Naive thymus-derived CD8-positive, alpha-beta T cell (primary cell): ENCODE measurements around the gene CYB561D1. TPM values are rescaled to one million over a fixed set of nuclear protein-coding genes. Genes with fewer than 3 reads are reported as not detected.
"Not testable (repeated sequence)": the region's sequence is repeated elsewhere in the genome, so short reads cannot be mapped to it uniquely, and the experiment has no call there.

Source experiments
- ATAC-seq, 2 donors: fragments of 150-1000 bp; cut with Tn5 transposase in 1 of 2; sonication (Bioruptor Pico), chemical (Tn5 transposase) in 1 of 2; 1 replicate in 1 of 2; 2 replicates in 1 of 2; pipeline ENCODE4 v1.10.0; 2021; ENCODE audit warnings: mild to moderate bottlenecking in 2 of 2, moderate library complexity in 2 of 2
- POLR2A ChIA-PET: fragments of 350-600 bp; sonication (Branson Sonifier 250); formaldehyde crosslinking; loops from one replicate; lab custom pipeline; 2021; ENCODE audit warnings: antibody characterized with exemption; lab: Charles Lee
- DNase-seq, 10 donors: peaks; one replicate each; pipeline versions ENCODE4 v3.0.0 to v3.0.0-alpha.2; 2020 to 2022
- H3K27ac Mint-ChIP-seq, 10 donors: one replicate each; pipeline ENCODE4 v1.8.0; 2020 to 2022; ENCODE audit warnings: mild to moderate bottlenecking in 10 of 10, mixed read lengths in 10 of 10, moderate library complexity in 4 of 10, inconsistent platforms in 1 of 10
- H3K27me3 Mint-ChIP-seq, 5 donors: one replicate each; pipeline ENCODE4 v1.8.0; 2021 to 2022; ENCODE audit warnings: mixed read lengths in 5 of 5
- H3K36me3 Mint-ChIP-seq, 3 donors: one replicate each; pipeline ENCODE4 v1.8.0; 2020 to 2022; ENCODE audit warnings: mixed read lengths in 3 of 3, mild to moderate bottlenecking in 2 of 3, inconsistent platforms in 1 of 3
- H3K4me1 Mint-ChIP-seq, 4 donors: one replicate each; pipeline ENCODE4 v1.8.0; 2021 to 2022; ENCODE audit warnings: mixed read lengths in 4 of 4
- H3K4me3 Mint-ChIP-seq, 10 donors: one replicate each; pipeline ENCODE4 v1.8.0; 2020 to 2022; ENCODE audit warnings: mild to moderate bottlenecking in 10 of 10, mixed read lengths in 10 of 10, moderate library complexity in 6 of 10, inconsistent platforms in 1 of 10
- H3K9me3 Mint-ChIP-seq, 9 donors: one replicate each; pipeline ENCODE4 v1.8.0; 2020 to 2022; ENCODE audit warnings: mixed read lengths in 9 of 9, mild to moderate bottlenecking in 3 of 9, inconsistent platforms in 1 of 9, moderate library complexity in 1 of 9
- polyA plus RNA-seq, 3 donors: library from polyadenylated mRNA; unstranded; fragments of 300-500 nt; fragmentation: Illumina TruSeq; gene quantifications; one replicate each; pipeline ENCODE4 v1.2.3, GENCODE V29; 2021
- total RNA-seq, 8 experiments: library from RNA in 2 of 8; stranded (reverse) in 2 of 8; gene quantifications; one replicate each; pipeline ENCODE4 v1.2.3 and lab custom pipeline; 2021 to 2026

The CYB561D1 gene
- total and polyA plus RNA-seq, 5 experiments from 2014 or later = 12.4 to 33.6 (median 20.2) TPM

GRCh38 chr1:109470245-109470644 is 23.6 kb upstream of the CYB561D1 start:
- H3K4me3 Mint-ChIP-seq = no peak overlapping the region
- H3K27ac Mint-ChIP-seq = no peak overlapping the region
- peaks cover 21 to 69% (median 55%) of the 10 kb centered on the region in 5 donors for H3K27me3 Mint-ChIP-seq
- peaks cover 0 to 2% (median 0%) of the 10 kb centered on the region in 9 donors for H3K9me3 Mint-ChIP-seq
- DNase-seq = no peak
- POLR2A ChIA-PET = no interaction called here
- H3K4me1 Mint-ChIP-seq = peaks cover 5 to 24% (median 11%) of the 10 kb centered on the region in 4 donors
- no peak for ATAC-seq
- no peaks in the 10 kb centered on the region for H3K36me3 Mint-ChIP-seq

GRCh38 chr1:109472779-109473178 is 21.1 kb upstream of the CYB561D1 start:
- Mint-ChIP-seq H3K4me1 (peaks cover 0 to 13% (median 3%) of the 10 kb centered on the region in 4 donors), H3K36me3 (peaks cover 0 to 4% (median 0%) of the 10 kb centered on the region in 3 donors), H3K27me3 (peaks cover 14 to 76% (median 54%) of the 10 kb centered on the region in 5 donors), H3K9me3 (no peaks in the 10 kb centered on the region), H3K4me3 (no peak overlapping the region), H3K27ac (no peak overlapping the region)
- POLR2A ChIA-PET = interaction anchor here (0.7 to 1.5 kb wide), 2 partner anchors 10 to 11 kb away, joined by 5 to 6 read pairs; partner anchors contain the start of gene ATXN7L2
- DNase-seq (no peak), ATAC-seq (no peak)

GRCh38 chr1:109473284-109474057 is 20.4 kb upstream of the CYB561D1 start:
- ATAC-seq, H3K4me3 Mint-ChIP-seq, DNase-seq, H3K27ac Mint-ChIP-seq, H3K9me3 Mint-ChIP-seq, H3K36me3 Mint-ChIP-seq, H3K4me1 Mint-ChIP-seq: not testable (repeated sequence)
- peaks cover 7 to 76% (median 57%) of the 10 kb centered on the region in 5 donors for H3K27me3 Mint-ChIP-seq
- POLR2A ChIA-PET = interaction anchor here (1.5 kb wide), 1 partner anchor 10 kb away, joined by 6 read pairs; the partner anchor contains the start of gene ATXN7L2

GRCh38 chr1:109474697-109475096 is 19.2 kb upstream of the CYB561D1 start:
- Mint-ChIP-seq H3K4me1 (peaks cover 0 to 7% (median 2%) of the 10 kb centered on the region in 4 donors), H3K36me3 (peaks cover 0 to 4% (median 0%) of the 10 kb centered on the region in 3 donors), H3K4me3 (no peak overlapping the region), H3K27me3 (peaks cover 7 to 86% (median 61%) of the 10 kb centered on the region in 5 donors), H3K27ac (no peak overlapping the region), H3K9me3 (no peaks in the 10 kb centered on the region)
- POLR2A ChIA-PET = no interaction called here
- no peak for DNase-seq
- no peak for ATAC-seq

- peaks cover 7 to 83% (median 57%) of the 10 kb centered on the region in 5 donors for H3K27me3 Mint-ChIP-seq
- POLR2A ChIA-PET = no interaction called here
- no peaks in the 10 kb centered on the region for H3K9me3 Mint-ChIP-seq
- peaks cover 0 to 4% (median 0%) of the 10 kb centered on the region in 3 donors for H3K36me3 Mint-ChIP-seq
- H3K4me3 Mint-ChIP-seq = no peak overlapping the region
- H3K4me1 Mint-ChIP-seq = peaks cover 0 to 7% (median 2%) of the 10 kb centered on the region in 4 donors
- DNase-seq (no peak), ATAC-seq (no peak)
- no peak overlapping the region for H3K27ac Mint-ChIP-seq
These were observed 18.6 kb upstream of the CYB561D1 start for GRCh38 chr1:109475261-109475660.

GRCh38 chr1:109476825-109477224 is 17.1 kb upstream of the CYB561D1 start:
- no peak for DNase-seq
- H3K36me3 Mint-ChIP-seq = peaks cover 0 to 4% (median 0%) of the 10 kb centered on the region in 3 donors
- H3K4me1 Mint-ChIP-seq = peaks cover 0 to 7% (median 2%) of the 10 kb centered on the region in 4 donors
- H3K27ac Mint-ChIP-seq = no peak overlapping the region
- POLR2A ChIA-PET = no interaction called here
- H3K27me3 Mint-ChIP-seq = peaks cover 4 to 68% (median 46%) of the 10 kb centered on the region in 5 donors
- H3K4me3 Mint-ChIP-seq = no peak overlapping the region
- H3K9me3 Mint-ChIP-seq = no peaks in the 10 kb centered on the region
- no peak for ATAC-seq

- DNase-seq = no peak
- ATAC-seq = no peak
- H3K27ac Mint-ChIP-seq = no peak overlapping the region
These were observed 16.1 kb upstream of the CYB561D1 start for GRCh38 chr1:109477821-109478220.

GRCh38 chr1:109478806-109479205 is 15.1 kb upstream of the CYB561D1 start:
- Mint-ChIP-seq H3K27me3 (peaks cover 4 to 53% (median 35%) of the 10 kb centered on the region in 5 donors), H3K27ac (no peak overlapping the region), H3K4me1 (peaks cover 8 to 23% (median 16%) of the 10 kb centered on the region in 4 donors), H3K4me3 (no peak overlapping the region), H3K36me3 (peaks cover 0 to 4% (median 0%) of the 10 kb centered on the region in 3 donors), H3K9me3 (no peaks in the 10 kb centered on the region)
- DNase-seq (peak in 5 of 10 donors; percentile 29 to 51 (median 39)), ATAC-seq (no peak)
- POLR2A ChIA-PET = interaction anchor here (1.2 kb wide), 1 partner anchor 70 kb away, joined by 4 read pairs; the partner anchor contains the start of gene GNAI3

More at GRCh38 chr1:109477821-109478220, 16.1 kb upstream of the CYB561D1 start:
- Mint-ChIP-seq H3K4me3 (no peak overlapping the region), H3K9me3 (no peaks in the 10 kb centered on the region), H3K4me1 (peaks cover 3 to 15% (median 9%) of the 10 kb centered on the region in 4 donors), H3K36me3 (peaks cover 0 to 4% (median 0%) of the 10 kb centered on the region in 3 donors), H3K27me3 (peaks cover 4 to 63% (median 40%) of the 10 kb centered on the region in 5 donors)
- POLR2A ChIA-PET = no interaction called here

- Mint-ChIP-seq H3K4me3 (no peak overlapping the region), H3K4me1 (peaks cover 11 to 26% (median 19%) of the 10 kb centered on the region in 4 donors), H3K36me3 (peaks cover 0 to 4% (median 0%) of the 10 kb centered on the region in 3 donors), H3K27ac (peak overlapping the region in 1 of 10 donors; percentile 53), H3K27me3 (peaks cover 4 to 51% (median 35%) of the 10 kb centered on the region in 5 donors), H3K9me3 (no peaks in the 10 kb centered on the region)
- DNase-seq = no peak
- POLR2A ChIA-PET = interaction anchor here (1.2 kb wide), 1 partner anchor 70 kb away, joined by 4 read pairs; the partner anchor contains the start of gene GNAI3
- no peak for ATAC-seq
These were observed 14.6 kb upstream of the CYB561D1 start for GRCh38 chr1:109479311-109479710.

GRCh38 chr1:109479901-109480300 is 14.0 kb upstream of the CYB561D1 start:
- DNase-seq (no peak), ATAC-seq (no peak)
- H3K4me3 Mint-ChIP-seq = no peak overlapping the region
- peaks cover 16 to 32% (median 25%) of the 10 kb centered on the region in 4 donors for H3K4me1 Mint-ChIP-seq
- POLR2A ChIA-PET = no interaction called here
- peaks cover 0 to 4% (median 0%) of the 10 kb centered on the region in 3 donors for H3K36me3 Mint-ChIP-seq
- H3K9me3 Mint-ChIP-seq = no peaks in the 10 kb centered on the region
- H3K27me3 Mint-ChIP-seq = peaks cover 2 to 49% (median 31%) of the 10 kb centered on the region in 5 donors
- peak overlapping the region in 1 of 10 donors; percentile 39 for H3K27ac Mint-ChIP-seq

GRCh38 chr1:109481646-109482045 is 12.2 kb upstream of the CYB561D1 start:
- Mint-ChIP-seq H3K4me1 (peaks cover 22 to 46% (median 35%) of the 10 kb centered on the region in 4 donors), H3K4me3 (peak overlapping the region in 1 of 10 donors; percentile 7)
- no peak for DNase-seq

GRCh38 chr1:109482242-109482641 is 11.7 kb upstream of the CYB561D1 start:
- Mint-ChIP-seq H3K4me1 (peaks cover 22 to 47% (median 35%) of the 10 kb centered on the region in 4 donors), H3K4me3 (peak overlapping the region in 9 of 10 donors; percentile 27 to 98 (median 90)), H3K36me3 (peaks cover 0 to 5% (median 0%) of the 10 kb centered on the region in 3 donors), H3K9me3 (no peaks in the 10 kb centered on the region), H3K27ac (peak overlapping the region in 7 of 10 donors; percentile 9 to 92 (median 40)), H3K27me3 (peaks cover 2 to 27% (median 17%) of the 10 kb centered on the region in 5 donors)
- DNase-seq = no peak
- POLR2A ChIA-PET = interaction anchor here (0.6 to 4.9 kb wide), 6 partner anchors 10 to 57 kb away, joined by 5 to 55 read pairs (median 30); partner anchors contain the start of genes CYB561D1 and PSMA5
- ATAC-seq = no peak

More at GRCh38 chr1:109481646-109482045, 12.2 kb upstream of the CYB561D1 start:
- Mint-ChIP-seq H3K36me3 (peaks cover 0 to 4% (median 0%) of the 10 kb centered on the region in 3 donors), H3K9me3 (no peaks in the 10 kb centered on the region), H3K27me3 (peaks cover 2 to 32% (median 20%) of the 10 kb centered on the region in 5 donors), H3K27ac (no peak overlapping the region)
- ATAC-seq = no peak
- POLR2A ChIA-PET = interaction anchor here (0.6 to 3.9 kb wide), 4 partner anchors 10 to 29 kb away, joined by 3 to 34 read pairs (median 4); no protein-coding TSS in a partner anchor
